ENCODE data around the gene HOXA6.

- TF ChIP-seq CTCF (conservative IDR thresholded peaks at IDR 0.05) = 0 out of 2 replicates have a peak, but pooled peaks have one; percentile 10
- no peak for TF ChIP-seq EZH2 (IDR thresholded peaks at IDR 0.05; ENCODE audit: low read depth)
These were observed 32.1 kb downstream of the HOXA6 start for GRCh38 chr7:27115221-27116026.
